ENCODE measurements around the gene FGFR1OP2. TPM values are rescaled to one million over a fixed set of nuclear protein-coding genes. Genes with fewer than 3 reads are reported as not detected.

The FGFR1OP2 gene
- total and polyA plus RNA-seq, 4 donors, result 31.4 to 67.4 (median 57.8) TPM

GRCh38 chr12:27002141-27002540, 63.9 kb downstream of the FGFR1OP2 start:
- H3K9me3 ChIP-seq (ENCODE audit: control insufficient read depth, low read length), result no peaks in the 10 kb centered on the region
- DNase-seq, result no peak
- H3K36me3 ChIP-seq (ENCODE audit: control insufficient read depth in 1 of 2, insufficient read depth in 2 of 2, low read length in 1 of 2), result peaks cover 0 to 2% of the 10 kb centered on the region in 2 donors
- H3K27ac ChIP-seq (ENCODE audit: low read depth in 1 of 2, low read length in 2 of 2), result no peak overlapping the region
- no peak for ATAC-seq (ENCODE audit: low FRiP score)
- no peaks in the 10 kb centered on the region for H3K27me3 ChIP-seq (ENCODE audit: control insufficient read depth in 1 of 2, insufficient read depth in 2 of 2, low read length in 1 of 2)
- no peaks in the 10 kb centered on the region for H3K4me1 ChIP-seq (ENCODE audit: control insufficient read depth in 1 of 2, insufficient read depth in 2 of 2, low read length in 2 of 2)
- no peak overlapping the region for H3K4me3 ChIP-seq (ENCODE audit: low read length in 2 of 2)
- intact Hi-C loops (cut with DNase I), result no loop called here
- 79 to 92% methylated on average over 5 of the region's 5 CpGs for WGBS, 2 donors

- ATAC-seq (ENCODE audit: low FRiP score), result no peak
- whole genome bisulfite sequencing, 2 donors, result 93 to 94% methylated on average over 6 of the region's 6 CpGs
- Histone ChIP-seq H3K4me3 (ENCODE audit: low read length in 2 of 2) (no peak overlapping the region), H3K27ac (ENCODE audit: low read depth in 1 of 2, low read length in 2 of 2) (no peak overlapping the region), H3K36me3 (ENCODE audit: control insufficient read depth in 1 of 2, insufficient read depth in 2 of 2, low read length in 1 of 2) (peaks cover 0 to 2% of the 10 kb centered on the region in 2 donors), H3K9me3 (ENCODE audit: control insufficient read depth, low read length) (no peaks in the 10 kb centered on the region), H3K27me3 (ENCODE audit: control insufficient read depth in 1 of 2, insufficient read depth in 2 of 2, low read length in 1 of 2) (no peaks in the 10 kb centered on the region), H3K4me1 (ENCODE audit: control insufficient read depth in 1 of 2, insufficient read depth in 2 of 2, low read length in 2 of 2) (no peaks in the 10 kb centered on the region)
- intact Hi-C loops (cut with DNase I), result no loop called here
- DNase-seq, result no peak
Observed at GRCh38 chr12:27003421-27004381, 65.4 kb downstream of the FGFR1OP2 start.

- no peaks in the 10 kb centered on the region for H3K9me3 ChIP-seq (ENCODE audit: control insufficient read depth, low read length)
- H3K4me1 ChIP-seq (ENCODE audit: control insufficient read depth in 1 of 2, insufficient read depth in 2 of 2, low read length in 2 of 2), result peaks cover 0 to 2% of the 10 kb centered on the region in 2 donors
- H3K27ac ChIP-seq (ENCODE audit: low read depth in 1 of 2, low read length in 2 of 2), result no peak overlapping the region
- H3K36me3 ChIP-seq (ENCODE audit: control insufficient read depth in 1 of 2, insufficient read depth in 2 of 2, low read length in 1 of 2), result no peaks in the 10 kb centered on the region
- ATAC-seq (ENCODE audit: low FRiP score), result no peak
- no peak for DNase-seq
- no peaks in the 10 kb centered on the region for H3K27me3 ChIP-seq (ENCODE audit: control insufficient read depth in 1 of 2, insufficient read depth in 2 of 2, low read length in 1 of 2)
- 56 to 59% methylated on average over 2 of the region's 2 CpGs for WGBS, 2 donors
- no peak overlapping the region for H3K4me3 ChIP-seq (ENCODE audit: low read length in 2 of 2)
- intact Hi-C loops (cut with DNase I), result no loop called here
Observed at GRCh38 chr12:27005495-27005894, 67.2 kb downstream of the FGFR1OP2 start.

GRCh38 chr12:27006797-27007467, 68.7 kb downstream of the FGFR1OP2 start:
- H3K27me3 ChIP-seq (ENCODE audit: control insufficient read depth in 1 of 2, insufficient read depth in 2 of 2, low read length in 1 of 2), result no peaks in the 10 kb centered on the region
- no peaks in the 10 kb centered on the region for H3K9me3 ChIP-seq (ENCODE audit: control insufficient read depth, low read length)
- H3K36me3 ChIP-seq (ENCODE audit: control insufficient read depth in 1 of 2, insufficient read depth in 2 of 2, low read length in 1 of 2), result no peaks in the 10 kb centered on the region
- ATAC-seq (ENCODE audit: low FRiP score) (no peak), DNase-seq (no peak)
- WGBS, 2 donors, result 92 to 94% methylated on average over 2 of the region's 2 CpGs
- H3K4me1 ChIP-seq (ENCODE audit: control insufficient read depth in 1 of 2, insufficient read depth in 2 of 2, low read length in 2 of 2), result peaks cover 3 to 8% of the 10 kb centered on the region in 2 donors
- H3K27ac ChIP-seq (ENCODE audit: low read depth in 1 of 2, low read length in 2 of 2), result no peak overlapping the region
- H3K4me3 ChIP-seq (ENCODE audit: low read length in 2 of 2), result no peak overlapping the region
- intact Hi-C loops (cut with DNase I), result no loop called here

- no peak for ATAC-seq (ENCODE audit: low FRiP score)
- DNase-seq, result no peak
- no peaks in the 10 kb centered on the region for H3K36me3 ChIP-seq (ENCODE audit: control insufficient read depth in 1 of 2, insufficient read depth in 2 of 2, low read length in 1 of 2)
- H3K4me1 ChIP-seq (ENCODE audit: control insufficient read depth in 1 of 2, insufficient read depth in 2 of 2, low read length in 2 of 2), result peaks cover 3 to 12% of the 10 kb centered on the region in 2 donors
- intact Hi-C loops (cut with DNase I), result no loop called here
- H3K27ac ChIP-seq (ENCODE audit: low read depth in 1 of 2, low read length in 2 of 2), result no peak overlapping the region
- H3K27me3 ChIP-seq (ENCODE audit: control insufficient read depth in 1 of 2, insufficient read depth in 2 of 2, low read length in 1 of 2), result no peaks in the 10 kb centered on the region
- no peak overlapping the region for H3K4me3 ChIP-seq (ENCODE audit: low read length in 2 of 2)
- WGBS, 2 donors, result 89 to 91% methylated on average over 5 of the region's 5 CpGs
- no peaks in the 10 kb centered on the region for H3K9me3 ChIP-seq (ENCODE audit: control insufficient read depth, low read length)
Observed at GRCh38 chr12:27008081-27008480, 69.8 kb downstream of the FGFR1OP2 start.

- H3K4me3 ChIP-seq (ENCODE audit: low read length in 2 of 2), result no peak overlapping the region
- H3K36me3 ChIP-seq (ENCODE audit: control insufficient read depth in 1 of 2, insufficient read depth in 2 of 2, low read length in 1 of 2), result no peaks in the 10 kb centered on the region
- intact Hi-C loops (cut with DNase I), result loop anchor here (5.0 to 10.0 kb wide), 2 partner anchors 73 to 155 kb away; partner anchors contain the start of genes FGFR1OP2 (in 2 of the 2) and INTS13 (in 2 of the 2)
- H3K4me1 ChIP-seq (ENCODE audit: control insufficient read depth in 1 of 2, insufficient read depth in 2 of 2, low read length in 2 of 2), result peaks cover 3 to 12% of the 10 kb centered on the region in 2 donors
- H3K9me3 ChIP-seq (ENCODE audit: control insufficient read depth, low read length), result no peaks in the 10 kb centered on the region
- no peaks in the 10 kb centered on the region for H3K27me3 ChIP-seq (ENCODE audit: control insufficient read depth in 1 of 2, insufficient read depth in 2 of 2, low read length in 1 of 2)
- no peak overlapping the region for H3K27ac ChIP-seq (ENCODE audit: low read depth in 1 of 2, low read length in 2 of 2)
- DNase-seq, result no peak
- 26 to 34% methylated on average over 1 of the region's 1 CpG for WGBS, 2 donors
- ATAC-seq (ENCODE audit: low FRiP score), result no peak
Observed at GRCh38 chr12:27009881-27010301, 71.6 kb downstream of the FGFR1OP2 start.

GRCh38 chr12:27012239-27012981, 74.1 kb downstream of the FGFR1OP2 start:
- H3K27me3 ChIP-seq (ENCODE audit: control insufficient read depth in 1 of 2, insufficient read depth in 2 of 2, low read length in 1 of 2), result no peaks in the 10 kb centered on the region
- no peaks in the 10 kb centered on the region for H3K9me3 ChIP-seq (ENCODE audit: control insufficient read depth, low read length)
- H3K27ac ChIP-seq (ENCODE audit: low read depth in 1 of 2, low read length in 2 of 2), result peak overlapping the region in 1 of 2 donors; percentile 36
- peaks cover 3 to 14% of the 10 kb centered on the region in 2 donors for H3K4me1 ChIP-seq (ENCODE audit: control insufficient read depth in 1 of 2, insufficient read depth in 2 of 2, low read length in 2 of 2)
- no peaks in the 10 kb centered on the region for H3K36me3 ChIP-seq (ENCODE audit: control insufficient read depth in 1 of 2, insufficient read depth in 2 of 2, low read length in 1 of 2)
- 81% methylated on average over 14 of the region's 14 CpGs for WGBS, 2 donors
- DNase-seq, result no peak
- ATAC-seq (ENCODE audit: low FRiP score), result no peak
- peak overlapping the region in 1 of 2 donors; percentile 8 for H3K4me3 ChIP-seq (ENCODE audit: low read length in 2 of 2)
- intact Hi-C loops (cut with DNase I), result loop anchor here (5.0 to 10.0 kb wide), 2 partner anchors 75 to 158 kb away; partner anchors contain the start of genes FGFR1OP2 (in 2 of the 2) and INTS13 (in 2 of the 2)

GRCh38 chr12:27012982-27013255, 74.6 kb downstream of the FGFR1OP2 start:
- no peak overlapping the region for H3K4me3 ChIP-seq (ENCODE audit: low read length in 2 of 2)
- 76 to 77% methylated on average over 5 of the region's 5 CpGs for WGBS, 2 donors

More at GRCh38 chr12:27012982-27013255, 74.6 kb downstream of the FGFR1OP2 start:
- Histone ChIP-seq H3K36me3 (ENCODE audit: control insufficient read depth in 1 of 2, insufficient read depth in 2 of 2, low read length in 1 of 2) (no peaks in the 10 kb centered on the region), H3K27ac (ENCODE audit: low read depth in 1 of 2, low read length in 2 of 2) (no peak overlapping the region), H3K4me1 (ENCODE audit: control insufficient read depth in 1 of 2, insufficient read depth in 2 of 2, low read length in 2 of 2) (peaks cover 3 to 14% of the 10 kb centered on the region in 2 donors), H3K27me3 (ENCODE audit: control insufficient read depth in 1 of 2, insufficient read depth in 2 of 2, low read length in 1 of 2) (no peaks in the 10 kb centered on the region), H3K9me3 (ENCODE audit: control insufficient read depth, low read length) (no peaks in the 10 kb centered on the region)
- intact Hi-C loops (cut with DNase I), result loop anchor here (5.0 to 10.0 kb wide), 2 partner anchors 76 to 158 kb away; partner anchors contain the start of genes FGFR1OP2 (in 2 of the 2) and INTS13 (in 2 of the 2)
- ATAC-seq (ENCODE audit: low FRiP score) (no peak), DNase-seq (no peak)

Measured in aorta (tissue), 5 donors.